Astrocyte (in vitro differentiated cells and primary cell): Measurements from ENCODE around the gene HSPBAP1.

Source experiments
- CTCF ChIP-seq: IDR thresholded peaks from 2 replicates; pipeline ENCODE4 v1.5.1; 2011; ENCODE audit warnings: low read depth, mild to moderate bottlenecking, inconsistent platforms, low read length, moderate library complexity; ENCODE audit not compliant: insufficient read depth
- EZH2 ChIP-seq: IDR thresholded peaks from 2 replicates; pipeline ENCODE4 v1.6.1; 2012; ENCODE audit warnings: mild to moderate bottlenecking, low read length, inconsistent platforms; ENCODE audit not compliant: insufficient read depth

GRCh38 chr3:122690096-122690495 lies 103.5 kb downstream of the HSPBAP1 start:
- no peak for TF ChIP-seq CTCF
- no peak for TF ChIP-seq EZH2
